GM21717 (cell line): ENCODE measurements around the gene CD48.
"Not testable (repeated sequence)": the region's sequence is repeated elsewhere in the genome, so short reads cannot be mapped to it uniquely, and the experiment has no call there.

ENCODE experiments used
- ATAC-seq: cut with Tn5 transposase; IDR thresholded peaks from one replicate; pipeline ENCODE4 v1.9.1; 2021; ENCODE audit warnings: mild to moderate bottlenecking, moderate library complexity; ENCODE audit not compliant: unreplicated experiment

Gene CD48

DNA sequence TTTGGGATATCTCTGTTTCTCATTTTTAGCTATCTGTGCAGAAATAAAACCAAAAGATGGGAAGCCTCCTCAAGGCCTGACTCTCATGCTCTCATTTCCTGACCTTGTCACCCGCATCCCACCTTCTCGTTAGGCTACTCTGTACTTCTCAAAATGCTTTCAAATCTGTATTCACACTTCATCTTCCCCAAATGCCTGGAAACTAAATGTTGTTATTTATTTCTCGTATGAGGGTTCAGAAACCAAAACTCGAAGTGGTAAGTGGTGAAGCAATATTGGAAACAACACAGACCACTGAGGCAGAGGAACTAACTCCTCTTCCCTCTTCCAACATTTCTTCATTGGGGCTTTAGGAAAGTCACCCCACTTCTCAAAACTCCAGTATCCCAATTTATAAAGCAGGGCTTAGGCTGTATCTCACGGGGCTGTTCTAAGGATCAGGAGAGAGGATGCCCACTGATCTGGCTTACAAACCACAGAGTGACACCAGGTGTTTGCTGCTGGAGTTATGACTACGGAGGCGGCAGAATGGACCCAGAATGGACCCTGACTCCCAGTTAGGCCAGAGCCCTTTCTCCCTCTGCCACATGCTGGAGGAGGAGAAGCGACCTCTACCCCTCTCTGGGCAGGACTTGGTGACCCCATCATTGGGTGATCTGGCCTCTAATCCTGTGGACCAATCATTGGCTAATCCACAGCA is 31.0 kb upstream of the CD48 start:
- no peak for ATAC-seq

DNA sequence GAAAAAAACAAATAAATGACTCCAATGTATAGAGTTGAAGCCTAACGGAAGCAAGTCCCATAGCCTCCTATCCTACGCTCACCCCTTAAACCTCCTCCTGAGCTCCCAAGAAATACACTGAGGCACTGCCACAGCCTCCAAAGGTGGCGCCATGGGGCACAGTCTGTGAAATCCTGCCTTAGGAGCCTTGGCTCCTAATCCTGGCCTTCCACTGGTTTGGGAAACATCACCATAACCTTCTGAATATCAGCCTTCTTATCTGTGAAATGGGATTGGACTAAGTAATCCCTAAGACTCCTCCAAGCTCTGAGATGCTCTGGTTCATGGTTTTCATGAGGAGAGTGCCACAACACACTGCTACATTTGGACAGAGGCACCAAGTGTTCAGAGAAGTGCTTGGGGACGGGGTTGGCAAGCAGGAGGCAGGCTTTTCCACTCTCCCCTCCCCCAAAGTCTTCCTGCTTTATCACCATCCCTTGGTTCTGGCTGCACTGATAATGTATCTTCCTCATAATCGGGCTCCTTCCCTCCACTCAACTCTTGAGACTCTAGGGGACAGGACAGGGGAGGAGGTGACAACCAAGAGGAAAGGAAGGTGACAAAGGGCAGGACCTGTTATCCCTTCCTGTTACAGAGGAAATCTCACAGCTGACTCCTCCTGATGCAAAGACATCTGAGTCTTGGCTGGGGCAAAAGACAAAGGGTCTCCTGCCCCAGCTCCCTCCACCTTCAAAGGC is 30.2 kb upstream of the CD48 start:
- ATAC-seq: no peak

DNA sequence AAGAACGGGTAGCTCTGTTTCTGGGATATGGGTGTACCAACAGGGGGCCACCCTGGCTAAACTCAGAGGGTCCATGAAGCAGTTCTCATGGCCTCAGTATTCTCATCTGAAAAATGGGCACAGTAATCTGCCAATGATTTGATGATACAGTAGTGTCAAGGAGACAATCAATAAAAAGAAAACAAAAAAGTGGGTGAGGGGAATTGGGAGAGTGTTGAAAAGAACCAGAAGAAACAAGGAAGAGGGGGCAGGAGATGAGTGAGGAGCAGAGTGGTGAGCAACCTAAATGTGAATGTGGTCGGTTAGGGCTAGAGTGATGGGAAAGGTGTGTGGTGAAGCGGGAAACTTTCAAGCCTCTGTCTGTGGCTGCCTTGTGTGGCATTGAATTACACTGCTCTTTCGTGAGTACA is 29.5 kb upstream of the CD48 start:
- ATAC-seq: no peak

DNA sequence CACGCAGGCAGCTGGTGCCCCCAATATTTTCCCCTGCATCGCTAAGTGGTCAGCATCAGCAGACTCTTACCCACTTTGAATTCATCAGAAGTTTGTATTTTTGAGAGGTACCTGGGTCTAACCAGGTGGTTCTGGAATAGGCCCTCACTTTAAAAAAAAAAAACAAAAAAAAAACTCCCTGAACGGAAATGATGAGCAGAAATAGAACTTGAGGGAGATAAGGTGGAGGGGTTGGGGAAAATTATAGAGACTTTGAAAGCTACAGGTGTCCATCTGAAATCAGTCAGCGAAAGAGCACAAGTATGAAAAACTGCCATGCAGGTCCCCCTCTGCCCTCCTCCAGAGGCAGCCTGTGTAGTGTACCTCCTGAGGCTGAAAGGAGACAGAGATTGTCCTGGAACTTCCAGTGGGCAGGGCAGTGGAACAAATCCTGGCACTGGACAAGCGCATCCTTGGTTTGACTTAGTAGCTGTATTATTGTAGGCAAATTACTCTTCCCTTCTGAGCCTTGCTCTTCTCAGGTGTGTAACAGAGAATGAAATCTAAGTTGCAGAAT is 28.6 kb upstream of the CD48 start:
- ATAC-seq: no peak

DNA sequence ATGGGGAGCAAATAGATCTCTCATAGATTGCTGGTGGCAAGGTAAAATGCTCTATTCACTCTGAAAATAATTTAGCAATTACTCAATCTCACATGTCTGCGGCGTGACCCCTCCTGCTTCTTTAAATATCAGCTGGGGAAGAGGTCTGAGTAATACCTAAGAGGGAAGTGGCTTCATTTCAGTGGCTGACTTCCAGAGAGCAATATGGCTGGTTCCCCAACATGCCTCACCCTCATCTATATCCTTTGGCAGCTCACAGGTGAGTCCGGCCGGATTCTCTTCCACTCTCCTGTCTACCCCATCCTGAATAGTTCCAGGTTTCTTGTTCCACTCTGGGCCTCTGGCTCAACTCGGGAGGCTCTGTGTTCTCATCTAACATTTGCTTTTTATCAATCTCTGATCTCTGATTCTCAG is 27.5 kb upstream of the CD48 start, which contains the start of gene SLAMF7:
TSS of gene SLAMF7 (plus strand) at position 150 of the 414 bp plus-strand sequence. CDS start at position 205, 55 bp downstream.
- peak; percentile 34 for ATAC-seq

DNA sequence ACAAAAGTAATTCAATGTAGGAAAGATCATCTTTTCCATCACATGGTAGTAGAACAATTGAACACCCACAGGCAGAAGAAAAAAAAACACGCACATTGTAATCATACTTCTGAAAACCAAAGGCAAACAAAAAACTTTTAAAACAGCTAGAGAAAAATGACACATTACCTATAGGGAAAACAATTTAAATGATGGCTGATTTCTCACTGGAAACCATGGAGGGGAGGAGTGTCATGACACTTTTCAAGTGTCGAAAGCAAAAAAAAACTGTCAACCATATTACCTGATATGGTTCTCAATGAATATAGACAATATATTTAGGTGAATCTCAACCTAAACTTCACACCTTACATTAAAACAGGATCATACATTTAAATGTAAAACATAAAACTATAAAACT is 26.6 kb upstream of the CD48 start:
- ATAC-seq: no peak

DNA sequence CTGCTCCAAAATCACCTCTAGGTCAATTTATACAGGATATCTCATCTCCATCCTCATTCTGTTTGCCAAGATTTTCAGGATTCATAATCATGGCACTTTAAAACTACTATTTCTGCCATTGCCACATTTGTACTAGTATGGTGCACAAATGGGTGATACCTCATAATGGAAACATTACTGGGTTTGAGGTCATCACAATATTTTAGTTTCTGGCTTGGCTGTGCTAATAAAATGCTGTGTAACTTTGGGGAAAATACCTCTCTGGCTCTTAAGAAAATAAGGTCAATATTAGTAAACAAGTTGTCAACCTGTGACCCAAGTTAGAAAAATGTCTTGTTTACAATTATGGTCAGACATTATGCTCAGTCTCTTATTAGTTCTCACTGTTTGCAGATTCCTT is 22.7 kb upstream of the CD48 start:
- no peak for ATAC-seq

DNA sequence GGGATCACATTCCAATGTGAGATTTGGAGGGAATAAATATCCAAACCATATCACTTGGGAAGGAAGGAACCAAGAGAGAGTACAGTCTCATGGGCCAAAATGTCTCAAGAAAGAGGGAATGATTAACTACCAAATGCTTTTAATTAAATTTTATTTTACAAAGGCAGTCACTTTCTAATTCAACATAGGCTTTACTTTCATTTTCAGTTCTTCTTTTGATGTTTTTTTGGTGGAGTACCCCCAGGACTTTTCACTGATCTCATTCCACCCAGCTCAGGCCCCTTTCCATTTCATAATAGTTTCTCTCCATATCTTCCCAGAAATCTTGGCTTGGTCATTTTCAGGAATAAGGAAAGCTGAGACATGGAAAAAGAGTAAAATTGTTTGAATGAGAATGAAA is 22.3 kb upstream of the CD48 start:
- ATAC-seq: no peak

DNA sequence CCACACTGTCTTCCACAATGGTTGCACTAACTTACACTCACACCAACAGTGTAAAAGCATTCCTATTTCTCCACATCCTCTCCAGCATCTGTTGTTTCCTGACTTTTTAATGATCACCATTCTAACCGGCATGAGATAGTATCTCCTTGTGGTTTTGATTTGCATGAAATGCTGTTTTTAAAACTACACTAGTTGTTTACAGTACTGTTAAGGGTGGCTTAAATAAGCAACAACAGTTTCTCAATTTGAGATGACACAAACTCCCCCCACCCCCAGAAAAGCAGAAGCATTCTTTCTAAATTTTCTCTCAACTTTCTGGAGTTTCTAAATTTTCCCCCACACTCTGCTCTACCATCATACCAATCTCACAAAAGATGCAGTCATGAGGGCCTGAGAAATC is 20.4 kb upstream of the CD48 start:
- no peak for ATAC-seq

DNA sequence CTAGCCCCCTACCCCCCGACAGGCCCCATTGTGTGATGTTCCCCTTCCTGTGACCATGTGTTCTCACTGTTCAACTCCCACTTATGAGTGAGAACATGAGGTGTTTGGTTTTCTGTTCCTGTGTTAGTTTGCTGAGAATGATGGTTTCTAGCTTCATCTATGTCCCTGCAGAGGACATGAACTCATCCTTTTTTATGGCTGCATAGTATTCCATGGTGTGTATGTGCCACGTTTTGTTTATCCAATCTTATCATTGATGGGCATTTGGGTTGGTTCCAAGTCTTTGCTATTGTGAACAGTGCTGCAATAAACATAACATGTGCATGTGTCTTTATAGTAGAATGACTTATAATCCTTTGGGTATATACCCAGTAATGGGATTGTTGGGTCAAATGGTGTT is 19.9 kb upstream of the CD48 start:
- not testable (repeated sequence) for ATAC-seq

DNA sequence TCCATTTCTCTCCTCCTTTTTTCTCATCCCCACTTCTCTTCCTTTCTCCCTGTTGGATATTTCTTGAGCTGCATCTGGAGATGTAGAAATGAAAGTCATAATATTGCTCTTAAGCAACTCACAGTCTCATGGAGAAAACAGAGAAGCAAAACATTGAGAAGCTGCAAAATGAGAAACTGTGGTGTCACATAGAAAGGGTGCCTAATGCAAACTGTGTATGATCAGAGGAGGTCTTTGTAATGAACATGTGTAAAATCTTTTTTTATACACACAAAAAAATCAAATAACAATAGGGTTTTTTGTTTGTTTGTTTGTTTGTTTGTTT is 15.7 kb upstream of the CD48 start:
- no peak for ATAC-seq

DNA sequence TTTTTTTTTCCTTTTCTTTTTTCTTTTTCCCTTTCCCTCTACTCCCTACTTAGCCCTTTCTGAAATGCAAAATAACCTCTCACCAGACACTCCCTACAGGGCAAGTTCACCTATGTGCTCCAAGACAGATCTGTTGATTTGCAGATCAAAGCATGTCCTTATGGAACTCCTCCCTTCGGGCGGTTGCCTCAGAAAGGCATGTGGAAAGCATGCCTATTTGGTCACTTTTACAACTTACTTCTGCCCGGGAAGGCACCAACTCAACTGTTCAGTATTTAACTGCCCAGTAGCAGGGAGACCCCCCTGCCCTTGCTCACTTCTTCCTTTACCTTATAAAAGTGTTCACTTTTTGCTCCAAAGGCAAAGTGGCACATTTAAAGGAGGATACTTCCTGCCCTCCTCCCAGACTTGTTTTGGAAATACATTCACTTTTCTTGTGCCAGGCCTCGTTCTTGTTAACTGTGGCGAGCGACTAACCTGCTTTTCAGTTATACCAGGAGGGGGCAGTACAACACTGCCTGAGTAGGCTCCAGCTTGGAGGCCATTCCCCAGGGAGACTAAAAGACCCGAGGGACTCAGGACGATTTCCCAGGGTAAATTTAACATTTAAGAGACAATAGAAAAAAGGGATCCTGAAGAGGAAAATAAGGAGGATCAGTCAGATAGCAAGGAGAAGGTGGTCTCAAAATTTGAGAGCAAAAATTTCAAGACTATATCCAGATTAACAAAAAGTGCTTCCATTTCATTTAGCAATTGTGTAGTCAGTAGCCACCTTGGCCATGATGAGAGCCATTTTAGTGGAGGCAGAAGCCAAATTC is 15.1 kb upstream of the CD48 start:
- ATAC-seq: no peak

DNA sequence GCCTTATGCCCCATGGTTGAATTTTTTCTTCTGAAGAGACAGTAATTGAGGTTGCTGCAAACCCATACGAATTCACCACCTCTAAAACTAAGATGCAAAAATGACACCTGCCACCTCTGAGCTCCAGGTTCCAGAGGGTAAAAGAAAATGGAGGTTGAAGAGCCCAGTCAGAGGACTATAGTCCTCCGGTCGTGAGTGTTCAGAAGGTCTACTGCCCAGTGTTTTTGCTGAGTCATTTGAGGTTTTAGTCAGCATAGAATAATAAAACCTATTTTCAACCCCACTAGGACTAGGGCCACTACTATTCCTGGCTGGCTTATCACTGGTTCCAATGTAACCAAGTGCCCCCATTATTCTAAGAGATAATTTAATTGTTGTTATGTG is 14.5 kb upstream of the CD48 start:
- no peak for ATAC-seq

DNA sequence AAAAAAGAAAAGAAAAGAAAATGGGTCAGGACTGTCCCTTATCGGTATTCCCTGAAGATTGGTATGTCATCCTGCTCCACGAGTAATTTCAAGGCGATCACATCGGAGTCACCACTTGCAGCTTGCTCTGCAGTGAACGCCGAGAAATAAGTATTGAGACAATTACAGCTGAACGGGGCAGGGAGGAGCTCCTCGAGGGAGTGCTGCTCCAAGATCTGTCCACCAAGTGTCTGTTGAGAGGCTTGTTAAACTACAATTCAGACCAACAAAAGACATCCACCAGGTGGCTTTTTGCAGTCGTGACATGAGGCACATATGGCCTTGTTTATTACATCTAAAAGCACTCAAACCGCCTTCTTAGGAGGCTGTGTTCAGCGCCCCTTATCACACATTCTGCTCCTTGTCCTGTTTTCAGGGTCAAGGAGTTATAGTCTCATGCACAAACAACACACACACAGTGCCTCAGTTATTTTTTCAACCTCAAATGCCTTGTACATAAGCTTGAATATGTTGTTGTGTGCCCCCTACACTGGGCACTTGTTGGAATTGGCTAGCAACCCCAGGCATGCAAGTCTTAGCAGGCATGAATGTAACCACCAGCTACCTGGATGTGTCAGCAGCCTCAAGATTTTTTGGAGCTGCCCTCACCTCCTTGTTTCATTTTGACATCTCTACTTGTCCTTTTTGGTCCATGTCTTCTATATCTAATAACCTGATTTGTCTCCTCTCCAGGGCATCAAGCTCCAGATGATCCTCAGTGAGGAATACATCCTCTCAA is 13.0 kb upstream of the CD48 start:
- no peak for ATAC-seq

DNA sequence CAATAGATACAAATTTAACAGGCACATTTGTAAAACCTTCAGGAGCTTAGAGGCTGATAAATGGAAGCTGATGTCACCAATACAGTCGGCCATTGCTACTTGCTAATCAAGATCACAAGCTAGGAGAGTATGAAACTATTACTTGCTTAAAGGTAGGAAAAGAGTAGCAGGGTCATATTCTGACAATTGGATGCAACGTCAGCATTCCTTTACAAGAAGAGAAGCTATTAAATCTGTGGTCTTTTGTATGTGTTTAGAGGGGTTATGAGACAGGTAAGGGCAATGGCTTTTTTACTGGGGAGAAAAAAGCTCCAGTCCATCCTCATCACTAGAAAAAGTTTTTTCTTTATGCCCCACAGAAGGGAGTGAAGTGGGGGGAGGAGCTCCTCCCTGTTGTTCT is 11.7 kb upstream of the CD48 start:
- no peak for ATAC-seq

DNA sequence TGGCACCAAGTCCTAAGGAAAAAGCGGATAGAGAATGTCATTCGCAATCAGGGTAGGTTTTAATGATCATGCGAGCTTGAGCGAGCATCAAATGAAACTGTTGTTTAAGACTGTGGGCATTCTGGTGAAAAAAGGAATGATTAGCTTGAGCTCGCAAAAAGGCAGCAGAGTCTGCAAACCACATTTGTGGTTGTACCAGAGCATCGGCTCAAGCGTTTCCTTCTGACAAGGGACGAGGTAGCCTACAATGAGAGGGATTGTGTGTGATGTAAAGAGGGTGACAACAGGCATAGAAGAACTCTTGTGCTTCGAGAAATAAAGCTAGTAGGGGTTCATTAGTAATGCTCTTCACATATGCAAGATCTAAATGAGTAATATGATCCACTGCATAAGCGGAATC is 11.1 kb upstream of the CD48 start:
- no peak for ATAC-seq

DNA sequence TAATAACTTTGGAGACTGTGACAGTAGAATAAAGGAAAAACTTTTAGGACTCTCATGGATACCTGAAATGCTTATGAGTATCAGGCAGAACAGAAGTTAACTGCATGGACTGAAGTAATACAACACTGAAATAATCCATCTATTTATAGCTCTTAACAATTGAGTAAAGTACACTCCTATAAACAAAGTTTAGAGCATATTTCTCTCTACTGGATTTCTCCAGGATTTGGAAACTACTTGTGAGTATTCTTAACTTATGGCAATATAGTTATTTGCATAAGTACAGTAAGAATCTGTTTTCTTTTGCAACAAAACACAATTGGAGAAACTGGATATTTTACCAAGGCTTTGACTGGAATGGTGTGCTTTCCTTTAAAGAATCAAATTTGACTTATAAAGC is 9.9 kb upstream of the CD48 start:
- no peak for ATAC-seq

DNA sequence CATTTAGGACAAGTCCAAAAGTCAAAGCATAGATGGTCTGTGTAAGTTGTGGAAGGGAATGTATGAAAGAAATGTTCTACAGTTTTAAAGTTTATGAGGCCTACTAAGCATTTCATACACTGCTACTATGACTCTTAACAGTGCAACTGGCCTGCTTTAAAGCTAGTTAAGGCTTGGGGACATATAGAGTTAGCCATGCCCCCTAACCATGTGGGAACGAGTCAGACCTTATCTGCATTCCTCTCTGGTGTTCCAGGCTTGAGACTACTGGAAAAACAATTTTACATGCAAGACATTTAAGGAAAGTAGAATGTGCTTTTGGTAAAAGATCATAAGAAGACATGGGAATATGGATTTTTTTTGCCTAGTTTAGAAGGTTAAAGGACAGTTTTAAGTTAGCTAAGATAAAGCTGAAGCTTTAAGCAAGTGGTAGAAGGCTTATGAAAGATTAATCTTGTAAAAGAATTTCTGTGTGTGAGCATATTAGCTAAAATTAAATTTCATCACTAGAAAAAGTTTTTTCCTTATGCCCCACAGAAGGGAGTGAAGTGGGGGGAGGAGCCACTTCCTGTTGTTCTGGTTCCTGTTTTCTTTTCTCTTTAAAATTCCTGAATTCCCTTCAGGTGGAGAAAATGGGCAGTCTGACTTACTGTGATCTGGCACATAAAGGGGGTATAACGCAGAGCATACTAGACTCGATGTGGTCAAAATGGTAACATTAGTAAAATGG is 8.9 kb upstream of the CD48 start:
- no peak for ATAC-seq

DNA sequence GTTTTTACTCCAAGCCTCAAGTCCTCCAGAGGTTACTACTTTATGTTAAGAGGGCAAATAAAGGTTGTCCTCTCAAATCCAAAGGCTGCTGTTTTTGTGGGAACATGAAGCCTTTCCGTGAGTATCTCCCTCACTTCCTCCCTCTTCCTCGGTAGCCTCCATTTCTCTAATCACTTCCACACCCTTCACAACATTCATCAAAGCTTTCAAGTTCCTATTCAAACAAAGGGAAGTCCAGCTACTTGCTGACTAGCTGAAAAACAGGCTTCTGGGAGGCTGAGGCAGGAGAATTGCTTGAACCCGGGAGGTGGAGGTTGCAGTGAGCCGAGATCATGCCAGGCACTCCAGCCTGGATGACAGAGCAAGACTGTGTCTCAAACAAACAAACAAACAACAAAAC is 6.6 kb upstream of the CD48 start:
- ATAC-seq: no peak

DNA sequence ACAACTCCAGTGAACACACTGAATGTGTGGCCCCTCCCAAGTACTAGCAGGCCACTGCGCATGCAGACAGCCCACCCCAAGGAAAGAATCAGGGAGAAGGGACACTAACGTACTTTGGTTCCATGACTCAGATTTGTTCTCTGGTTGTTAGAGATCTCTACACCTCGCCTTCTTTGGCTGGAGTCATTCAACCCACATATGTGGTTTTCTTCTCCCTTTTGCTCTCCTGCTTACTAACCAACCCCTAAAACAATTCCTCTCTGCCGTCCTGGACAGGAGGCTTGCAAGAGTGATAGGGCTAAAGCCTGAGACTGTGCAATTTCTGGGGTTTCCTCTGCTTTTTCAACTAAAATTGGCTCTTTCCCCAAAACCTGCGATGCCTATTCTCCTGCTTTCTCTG is 5.7 kb upstream of the CD48 start:
- ATAC-seq: no peak
